ENCODE measurements around the gene HS6ST1.

Gene HS6ST1

DNA sequence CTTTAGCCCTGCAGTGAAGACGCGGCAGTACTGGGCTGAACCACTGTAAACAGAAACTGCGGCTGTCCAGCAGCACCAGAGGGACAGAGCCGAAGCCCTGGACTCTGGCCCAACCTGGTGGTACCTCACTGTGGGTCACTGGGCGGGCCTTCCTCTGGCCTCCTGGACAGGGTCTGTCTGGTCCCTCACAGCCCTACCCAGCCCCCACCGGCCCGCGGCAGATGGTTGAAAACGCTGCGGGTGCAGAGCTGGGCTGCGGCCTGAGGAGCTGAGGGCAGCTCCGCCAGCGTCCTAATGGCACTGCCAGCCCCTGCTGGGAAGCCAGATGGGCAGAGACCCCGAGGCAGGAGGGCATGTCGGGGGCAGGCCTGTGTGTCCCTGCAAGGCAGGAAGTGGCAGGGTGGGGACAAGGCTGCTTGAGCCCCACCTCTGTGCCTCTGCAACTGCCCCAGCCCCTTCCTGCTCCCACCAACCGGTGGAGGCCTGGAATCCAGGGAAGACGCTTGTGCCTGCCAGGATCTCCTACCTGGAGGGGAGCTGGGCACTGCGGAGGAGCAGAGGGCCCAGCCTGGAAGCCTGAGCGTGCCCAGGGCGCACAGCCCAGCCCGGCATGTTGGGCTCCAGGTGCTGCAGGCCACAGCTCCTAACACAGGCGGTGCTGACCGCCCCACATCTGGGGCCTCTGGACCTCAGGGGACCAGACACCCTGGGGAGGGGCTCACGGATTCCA is 36.3 kb downstream of the HS6ST1 start:
- DNase-seq (ENCODE audit: low read depth, low spot score), result no peak

DNA sequence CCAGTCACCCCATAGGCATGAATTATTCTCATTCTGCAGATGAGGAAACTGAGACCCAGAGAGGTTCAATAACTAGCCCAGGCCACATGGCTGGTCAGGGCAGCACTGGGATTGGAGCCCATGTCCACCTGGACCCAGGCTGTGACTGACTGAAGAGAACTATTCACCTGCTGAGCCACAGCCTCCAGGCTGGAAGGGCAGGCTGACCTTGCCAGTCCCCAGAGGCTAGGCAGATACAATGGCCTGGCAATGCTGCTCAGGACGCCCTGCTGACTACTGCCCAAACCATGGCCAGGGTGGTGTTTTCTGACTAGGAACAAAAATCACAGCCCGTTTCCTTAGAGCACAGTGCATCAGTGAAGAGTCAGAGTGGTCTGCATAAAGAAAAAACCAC is 36.8 kb downstream of the HS6ST1 start:
- DNase-seq (ENCODE audit: low read depth, low spot score), result no peak

- no peak for DNase-seq (ENCODE audit: low read depth, low spot score)
These were observed 37.8 kb downstream of the HS6ST1 start for GRCh38 chr2:128280901-128281321.

GRCh38 chr2:128280158-128280871 is 38.4 kb downstream of the HS6ST1 start:
- DNase-seq (ENCODE audit: low read depth, low spot score), result no peak

DNA sequence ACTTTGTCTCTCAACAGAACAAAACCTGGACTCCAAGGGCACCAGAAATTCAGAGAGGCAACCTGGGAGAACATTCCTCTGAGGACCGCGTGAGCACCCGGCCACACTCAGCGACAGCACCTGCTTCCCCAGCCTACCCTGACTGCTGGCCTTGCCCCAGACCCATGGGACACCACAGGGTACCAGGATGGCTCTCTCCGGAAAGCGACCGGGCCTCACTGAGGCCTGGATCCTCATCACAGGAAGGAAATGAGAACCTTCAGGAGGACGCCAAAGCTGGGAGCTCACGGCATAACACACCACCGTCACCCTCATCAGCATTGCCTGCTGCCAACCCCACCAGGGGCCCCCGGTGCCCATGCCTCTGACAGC is 38.9 kb downstream of the HS6ST1 start:
- no peak for DNase-seq (ENCODE audit: low read depth, low spot score)

- DNase-seq (ENCODE audit: low read depth, low spot score), result no peak
These were observed 39.7 kb downstream of the HS6ST1 start for GRCh38 chr2:128279009-128279408.

- no peak for DNase-seq (ENCODE audit: low read depth, low spot score)
These were observed 40.5 kb downstream of the HS6ST1 start for GRCh38 chr2:128277961-128278681.

DNA sequence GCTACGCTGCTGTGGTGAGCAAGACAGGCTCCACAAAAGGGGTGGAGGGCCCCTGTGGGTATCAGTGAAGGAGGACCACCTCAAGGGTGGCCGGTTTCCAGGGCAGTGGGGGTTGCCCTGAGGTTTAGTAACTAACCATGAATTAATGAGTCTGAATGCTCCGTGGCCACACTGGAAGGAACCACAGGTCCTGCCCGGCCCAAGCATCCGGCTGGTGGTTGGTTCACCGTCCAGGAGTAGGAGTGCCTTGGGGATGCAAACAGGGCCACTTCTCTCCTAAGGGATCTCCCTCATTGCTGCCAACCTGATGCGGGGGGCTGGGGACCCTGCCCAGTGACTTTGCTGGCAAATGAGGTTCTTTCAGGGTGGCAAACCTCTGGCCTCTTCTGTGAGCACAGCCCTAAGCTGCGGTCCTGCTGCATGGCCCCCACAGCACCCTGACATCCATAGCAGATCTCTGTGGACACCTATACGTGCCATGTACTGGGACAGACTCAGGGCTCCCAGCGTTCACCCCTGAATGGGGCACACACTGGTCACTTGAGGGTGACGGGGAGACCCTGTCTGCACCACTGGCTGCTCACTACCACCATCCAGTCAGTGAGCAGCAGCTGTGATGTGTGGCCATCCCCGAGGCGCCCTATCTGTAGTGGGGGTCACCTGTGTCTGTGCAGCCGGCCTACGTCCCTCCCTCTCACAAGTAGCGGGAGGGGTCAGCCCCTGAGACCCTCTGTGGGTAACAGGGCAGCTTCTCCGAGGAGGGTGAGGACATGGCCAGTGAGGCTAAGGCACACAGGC is 41.6 kb downstream of the HS6ST1 start:
- DNase-seq (ENCODE audit: low read depth, low spot score), result no peak

DNA sequence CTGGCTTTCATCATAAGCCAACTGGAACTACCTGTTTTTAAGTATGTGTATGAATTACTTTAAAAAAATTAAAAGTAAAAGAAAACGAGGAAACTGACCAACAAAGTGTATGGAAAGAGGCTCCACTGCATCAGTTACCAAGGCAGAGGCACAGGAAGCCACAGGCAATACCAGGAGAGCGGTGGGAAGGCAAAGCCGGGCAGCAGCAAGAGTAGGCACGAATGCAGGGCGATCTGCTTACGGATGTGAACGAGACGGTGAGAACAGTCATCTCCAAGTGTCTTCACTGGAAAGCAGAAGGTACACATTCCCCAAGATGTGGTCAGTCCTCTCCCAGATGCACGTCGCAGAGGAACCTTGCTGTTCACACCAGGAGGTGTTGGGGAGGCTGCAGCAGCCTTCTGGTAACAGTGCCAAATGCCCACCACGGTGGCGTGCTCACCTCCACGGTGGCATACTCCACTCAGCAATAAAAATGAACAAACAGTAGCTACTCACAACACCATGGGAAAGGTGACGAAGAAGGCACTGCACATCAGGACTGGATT is 43.1 kb downstream of the HS6ST1 start:
- DNase-seq (ENCODE audit: low read depth, low spot score), result no peak

- no peak for DNase-seq (ENCODE audit: low read depth, low spot score)
These were observed 44.5 kb downstream of the HS6ST1 start for GRCh38 chr2:128274218-128274617.

- no peak for DNase-seq (ENCODE audit: low read depth, low spot score)
These were observed 45.1 kb downstream of the HS6ST1 start for GRCh38 chr2:128273469-128274081.

DNA sequence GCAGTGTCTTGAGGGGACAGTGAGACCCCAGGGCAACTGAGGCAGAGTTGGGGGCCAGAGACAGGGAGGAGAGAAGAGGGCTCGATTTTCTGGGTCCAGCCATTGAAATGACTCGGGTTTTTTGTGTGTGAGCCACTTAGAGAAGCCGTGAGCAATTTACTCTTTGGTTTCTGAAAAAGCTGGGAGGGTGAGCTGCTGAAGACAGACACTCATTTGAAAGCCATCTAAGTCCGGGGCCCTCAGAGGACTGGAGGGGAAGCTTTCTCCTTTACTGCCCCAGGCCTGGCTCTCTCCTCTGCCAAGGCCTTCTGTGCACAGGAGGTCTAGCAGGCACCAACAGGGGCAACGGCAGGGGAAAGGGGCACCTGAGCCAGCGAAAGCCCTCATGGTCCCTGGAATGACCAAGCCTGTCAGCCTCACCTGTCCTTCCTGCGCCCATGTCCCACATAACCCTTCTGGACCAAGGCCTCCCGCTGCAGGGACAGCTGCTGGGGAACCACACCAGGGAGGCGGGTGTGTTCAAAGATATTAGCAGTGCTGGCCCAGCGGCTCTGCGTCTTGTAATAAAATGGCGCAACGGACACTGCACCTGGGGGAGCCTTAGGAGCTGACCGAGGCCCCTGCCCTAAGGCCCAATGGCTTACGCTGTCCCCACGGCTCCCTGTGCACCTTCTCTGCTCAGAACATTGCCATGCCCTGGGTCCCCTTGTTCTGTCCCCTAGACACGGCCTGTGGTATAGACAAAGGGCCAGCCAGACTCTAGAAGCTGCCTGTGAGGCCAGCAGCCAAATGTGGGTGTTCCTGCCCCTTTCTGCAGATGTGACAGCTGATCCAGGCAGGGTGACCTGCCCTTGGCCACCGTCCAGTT is 45.8 kb downstream of the HS6ST1 start:
- DNase-seq (ENCODE audit: low read depth, low spot score), result no peak

DNA sequence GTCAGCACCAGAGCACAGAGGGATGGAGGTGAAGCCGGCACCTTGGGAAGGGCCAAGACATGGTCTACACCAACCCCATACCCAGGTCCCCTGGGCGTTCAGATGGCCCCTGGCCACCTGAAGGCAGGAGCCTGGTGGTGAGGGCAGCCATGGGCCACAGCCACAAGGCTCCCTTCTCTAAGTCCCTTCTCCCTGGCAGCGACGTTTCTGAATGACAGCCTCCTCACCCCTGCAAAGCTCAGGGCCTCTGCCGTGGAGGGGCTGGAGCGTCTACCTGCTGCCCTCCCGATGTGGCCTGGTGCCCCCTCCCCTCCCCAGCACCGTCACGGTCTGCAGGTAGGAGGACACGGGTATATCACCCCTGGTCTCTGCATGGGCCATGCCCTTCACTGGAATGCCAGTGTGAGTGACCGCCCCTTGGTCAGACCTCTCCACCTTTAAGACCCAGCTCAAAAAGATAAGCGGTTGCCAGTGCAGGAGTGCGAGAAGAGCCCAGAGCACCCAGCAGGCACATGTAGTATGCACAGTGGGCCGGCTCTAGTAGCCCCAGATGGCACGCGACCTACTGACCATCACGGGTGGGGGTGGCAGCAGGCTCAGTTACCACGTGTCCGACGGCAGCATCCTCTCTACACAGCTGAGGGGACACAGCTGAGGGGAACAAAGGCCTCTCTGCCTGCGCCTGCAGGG is 46.6 kb downstream of the HS6ST1 start:
- no peak for DNase-seq (ENCODE audit: low read depth, low spot score)

- no peak for DNase-seq (ENCODE audit: low read depth, low spot score)
These were observed 47.1 kb downstream of the HS6ST1 start for GRCh38 chr2:128271597-128271910.

- DNase-seq (ENCODE audit: low read depth, low spot score), result no peak
These were observed 47.7 kb downstream of the HS6ST1 start for GRCh38 chr2:128270672-128271596.

GRCh38 chr2:128269990-128270671 is 48.5 kb downstream of the HS6ST1 start:
- DNase-seq (ENCODE audit: low read depth, low spot score), result no peak

- no peak for DNase-seq (ENCODE audit: low read depth, low spot score)
These were observed 49.3 kb downstream of the HS6ST1 start for GRCh38 chr2:128269063-128269989.

Data from activated CD4-positive, CD25-positive, alpha-beta regulatory T cell treated with anti-CD3 and anti-CD28 coated beads, Interleukin-2, amount 50 U/mL, for 16 hours (primary cell).